DND-41 (cell line): ENCODE measurements around the gene MED17.

Experiments used
- CTCF ChIP-seq: IDR thresholded peaks from 2 replicates; pipeline ENCODE4 v1.5.1; 2012; ENCODE audit warnings: borderline replicate concordance, low read length, moderate library complexity, mild to moderate bottlenecking; ENCODE audit not compliant: poor library complexity, severe bottlenecking; ENCODE audit errors: extremely low read depth
- EZH2 ChIP-seq: IDR thresholded peaks from 3 replicates; pipeline ENCODE4 v1.6.1; 2012; ENCODE audit warnings: borderline replicate concordance, low read depth, mild to moderate bottlenecking, moderate library complexity, low read length, inconsistent platforms; ENCODE audit not compliant: severe bottlenecking

GRCh38 chr11:93791493-93791892, 7.4 kb downstream of the MED17 start:
- TF ChIP-seq CTCF: no peak
- TF ChIP-seq EZH2: no peak
